HG03521 (cell line): Measurements from ENCODE around the gene RPUSD2.
A peak's percentile ranks its signal among the peaks of the same experiment; 100 is the strongest.
"Not testable (repeated sequence)": the region's sequence is repeated elsewhere in the genome, so short reads cannot be mapped to it uniquely, and the experiment has no call there.

Experiments
- ATAC-seq: cut with Tn5 transposase; IDR thresholded peaks from one replicate; pipeline ENCODE4 v1.9.1; 2021; ENCODE audit warnings: mild to moderate bottlenecking, moderate library complexity; ENCODE audit not compliant: unreplicated experiment

Gene RPUSD2

GRCh38 chr15:40564591-40565332 lies 4.3 kb upstream of the RPUSD2 start, which contains the start of gene CCDC32:
Gene CCDC32, minus strand, starts transcription at chr15:40565042. Its CDS starts 2,027 bp downstream, at chr15:40563015.
- peak; percentile 94 for ATAC-seq

DNA sequence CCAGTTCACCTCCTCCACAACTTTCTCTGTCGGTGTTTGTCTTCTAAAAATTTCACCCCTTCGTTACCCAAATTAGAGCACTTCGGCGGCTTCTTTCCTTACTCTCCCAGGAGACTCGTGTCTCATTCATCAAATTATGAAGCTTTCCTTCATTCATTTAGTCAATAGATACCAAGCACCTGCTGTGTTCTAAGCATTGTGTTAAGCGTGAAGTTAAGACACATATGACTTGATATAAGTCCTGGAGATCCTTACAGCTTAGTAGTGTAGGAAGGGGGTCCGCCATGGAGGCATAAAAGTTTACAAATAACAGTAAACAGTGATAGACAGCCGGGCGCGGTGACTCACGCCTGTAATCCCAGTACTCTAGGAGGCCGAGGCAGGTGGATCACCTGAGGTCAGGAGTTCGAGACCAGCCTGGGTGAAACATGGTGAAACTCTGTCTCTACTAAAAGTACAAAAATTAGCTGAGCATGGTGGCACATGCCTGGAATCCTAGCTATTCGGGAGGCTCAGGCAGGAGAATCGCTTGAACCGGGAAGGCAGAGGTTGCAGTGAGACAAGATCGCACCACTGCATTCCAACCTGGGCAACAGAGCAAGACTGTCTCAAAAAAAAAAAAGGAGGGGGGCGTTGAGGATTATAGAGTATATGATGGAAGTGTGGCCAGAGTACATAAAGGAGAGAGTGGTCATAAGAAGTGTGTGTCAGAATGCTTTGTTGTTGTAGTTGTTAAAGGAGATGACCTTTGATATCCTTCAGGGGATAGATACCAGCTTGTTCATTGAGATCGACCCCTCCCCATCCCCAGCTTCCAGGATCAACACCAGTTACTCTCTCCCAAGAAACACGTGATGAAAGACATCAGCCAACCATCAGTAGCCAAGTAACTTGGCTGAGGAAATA lies 3.5 kb upstream of the RPUSD2 start:
- ATAC-seq: no peak

- ATAC-seq: no peak
These were observed 2.0 kb upstream of the RPUSD2 start for GRCh38 chr15:40567111-40567510.

DNA sequence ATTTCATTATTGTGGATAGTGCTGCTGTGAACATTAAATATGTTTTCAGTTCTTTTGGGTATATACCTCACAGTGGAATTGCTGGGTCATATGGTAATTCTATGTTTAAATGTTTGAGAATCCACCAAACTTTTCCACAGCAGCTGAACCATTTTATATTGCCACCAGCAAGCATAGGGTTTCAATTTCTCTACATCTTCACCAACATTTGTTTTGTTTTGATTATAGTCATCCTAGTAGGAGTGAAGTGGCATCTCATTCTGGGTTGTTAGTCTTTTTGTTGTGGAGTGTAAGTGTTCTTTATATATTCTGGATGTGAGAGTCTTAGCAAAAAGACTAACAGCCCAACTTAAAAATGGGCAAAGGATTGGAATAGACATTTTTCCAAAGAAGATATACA lies 6.0 kb downstream of the RPUSD2 start:
- ATAC-seq: no peak

GRCh38 chr15:40576914-40577313 lies 7.8 kb downstream of the RPUSD2 start:
- ATAC-seq: not testable (repeated sequence)

GRCh38 chr15:40578892-40579291 lies 9.8 kb downstream of the RPUSD2 start:
- no peak for ATAC-seq

- ATAC-seq: not testable (repeated sequence)
These were observed 12.7 kb downstream of the RPUSD2 start for GRCh38 chr15:40581796-40582195.

DNA sequence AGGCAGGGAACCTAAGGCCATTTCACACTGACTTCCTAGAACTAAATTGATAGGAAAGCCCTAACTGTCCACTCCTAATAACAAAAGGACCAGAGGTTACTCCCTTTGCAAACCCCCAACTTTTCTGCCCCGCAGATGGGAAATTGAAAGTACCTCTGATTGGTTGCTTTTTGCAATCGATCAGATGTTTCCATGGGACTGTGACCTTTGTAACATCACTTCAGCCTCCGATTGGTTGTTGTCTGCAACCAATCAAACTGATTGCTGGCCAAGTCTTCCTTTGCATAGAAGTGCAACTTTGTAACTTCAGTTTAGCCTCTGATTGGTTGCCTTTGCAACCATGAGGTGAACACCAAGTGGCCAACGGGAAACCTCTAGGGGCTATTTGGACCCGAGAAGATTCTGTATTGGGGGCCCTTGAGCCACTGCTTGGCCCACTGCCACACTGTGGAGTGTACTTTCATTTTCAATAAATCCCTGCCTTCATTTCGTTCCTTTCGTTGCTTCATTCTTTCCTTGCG lies 13.7 kb downstream of the RPUSD2 start:
- no peak for ATAC-seq

GRCh38 chr15:40584191-40584590 lies 15.1 kb downstream of the RPUSD2 start:
- no peak for ATAC-seq

DNA sequence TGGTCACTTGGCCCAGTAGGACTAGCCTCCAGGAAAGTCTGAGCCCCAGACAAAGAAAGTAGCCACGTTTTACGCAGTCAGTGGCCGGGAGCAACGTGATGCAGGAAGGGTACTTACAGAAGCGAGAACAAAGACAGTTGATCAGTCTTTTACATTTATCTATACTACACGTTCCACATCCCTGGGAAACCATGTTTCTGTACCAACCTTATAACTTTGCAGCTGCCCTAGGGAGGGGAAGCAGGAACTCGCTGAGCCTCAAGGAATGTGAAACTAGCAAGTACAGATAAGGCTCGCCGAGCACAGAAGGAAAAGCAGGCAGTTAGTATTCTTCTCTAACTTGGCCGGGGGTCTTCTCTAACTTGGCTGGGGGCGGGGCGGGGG lies 21.6 kb downstream of the RPUSD2 start:
- ATAC-seq: no peak

GRCh38 chr15:40591389-40591788 lies 22.3 kb downstream of the RPUSD2 start:
- ATAC-seq: no peak

- ATAC-seq: no peak
These were observed 24.1 kb downstream of the RPUSD2 start for GRCh38 chr15:40593165-40593564.

DNA sequence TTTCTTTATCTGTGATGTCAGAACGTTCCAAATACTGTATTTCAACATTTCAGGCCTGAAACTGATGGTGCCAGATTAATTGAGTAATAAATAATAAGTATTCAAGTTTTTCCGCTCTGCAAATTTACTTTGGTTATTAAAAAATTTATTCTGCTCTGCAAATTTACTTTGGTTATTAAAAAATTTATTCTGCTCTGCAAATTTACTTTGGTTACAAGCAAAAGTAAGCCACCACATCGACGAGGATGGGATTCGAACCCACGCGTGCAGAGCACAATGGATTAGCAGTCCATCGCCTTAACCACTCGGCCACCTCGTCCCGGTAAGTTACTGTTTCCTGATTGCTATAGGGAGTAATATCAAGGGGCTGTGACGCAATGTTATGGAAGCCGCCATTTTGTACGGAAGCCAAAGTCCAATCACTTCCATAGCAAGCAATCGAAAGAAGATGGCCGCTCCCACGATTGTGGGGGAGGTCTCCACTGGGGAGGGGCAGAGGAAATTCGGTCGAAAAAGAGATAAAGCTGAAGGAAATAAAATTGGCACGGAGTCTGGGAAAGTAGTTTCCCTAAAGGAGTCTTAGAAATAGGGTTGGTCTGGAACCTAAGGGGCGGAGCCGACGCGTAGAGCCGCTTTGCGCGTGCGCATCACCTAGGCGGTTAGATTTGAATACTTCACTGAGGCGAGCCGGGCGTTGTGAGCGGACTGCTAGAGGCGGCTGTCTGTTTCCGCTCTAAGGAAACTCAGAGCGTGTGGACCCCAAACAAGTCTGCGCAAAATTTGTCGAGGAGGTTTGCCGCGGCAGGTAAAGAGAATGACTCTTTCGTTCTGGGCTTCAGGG lies 24.7 kb downstream of the RPUSD2 start, which contains the start of gene KNL1:
Gene KNL1 (plus strand): TSS at position 662 of the 841 bp plus-strand sequence. CDS start 8,683 bp downstream, outside the sequence.
- ATAC-seq: peak; percentile 61

DNA sequence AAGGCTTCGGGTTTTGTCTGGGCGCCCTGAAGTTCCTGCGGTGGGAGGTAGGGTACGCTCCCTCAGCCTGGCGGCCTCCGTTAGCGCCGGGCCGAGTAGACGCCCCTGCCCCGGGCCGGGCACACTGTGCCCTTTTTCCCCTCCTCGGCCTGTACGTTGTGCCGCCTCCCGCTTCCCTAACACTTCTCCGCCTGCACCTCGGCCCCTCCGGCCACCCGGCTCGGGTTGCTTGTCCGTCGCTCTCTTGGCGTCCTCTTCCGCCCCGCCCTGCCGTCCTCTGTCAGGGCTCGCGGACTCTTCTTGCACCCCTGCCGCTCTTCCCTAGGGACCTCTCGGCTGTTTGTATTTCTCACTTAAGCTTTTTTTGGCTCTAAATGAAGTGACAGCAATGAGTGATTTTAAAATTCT lies 25.3 kb downstream of the RPUSD2 start:
- peak; percentile 35 for ATAC-seq

GRCh38 chr15:40595219-40595618 lies 26.1 kb downstream of the RPUSD2 start:
- ATAC-seq: no peak

GRCh38 chr15:40595773-40596172 lies 26.7 kb downstream of the RPUSD2 start:
- ATAC-seq: no peak

DNA sequence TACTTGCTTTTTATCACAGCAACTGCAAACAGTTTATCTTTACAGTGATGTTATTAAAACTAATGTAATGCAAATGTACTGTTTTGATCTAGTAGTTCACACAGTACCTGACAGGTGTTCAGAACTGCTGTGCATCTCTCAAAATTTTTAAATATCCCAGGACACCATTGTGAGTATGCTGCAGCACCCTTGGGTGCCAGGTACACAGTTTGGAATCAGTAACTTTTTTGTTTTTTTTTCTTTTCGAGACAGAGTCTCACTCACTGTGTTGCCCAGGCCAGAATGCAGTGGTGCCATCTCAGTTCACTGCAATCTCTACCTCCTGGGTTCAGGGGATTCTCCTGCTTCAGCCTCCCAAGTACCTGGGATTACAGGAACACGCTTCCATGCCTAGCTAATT lies 27.9 kb downstream of the RPUSD2 start:
- no peak for ATAC-seq

DNA sequence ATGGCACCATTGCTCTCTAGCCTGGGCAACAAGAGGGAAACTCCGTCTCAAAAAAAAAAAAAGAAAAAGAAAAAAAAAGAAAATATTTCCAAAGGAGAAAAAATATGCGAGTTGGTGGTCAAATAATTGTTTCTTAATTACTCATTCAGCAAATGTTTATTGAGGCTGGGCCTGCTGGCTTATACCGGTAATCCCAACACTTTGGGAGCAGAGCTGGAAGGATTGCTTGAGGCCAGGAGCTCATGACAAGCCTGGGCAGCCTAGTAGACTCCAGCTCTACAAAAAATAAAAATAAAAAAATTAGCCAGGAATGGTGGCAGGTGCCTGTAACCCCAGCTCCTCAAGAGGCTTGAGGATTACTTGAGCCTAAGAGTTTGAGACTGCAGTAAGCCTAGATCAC lies 29.0 kb downstream of the RPUSD2 start:
- no peak for ATAC-seq

GRCh38 chr15:40598672-40599071 lies 29.6 kb downstream of the RPUSD2 start:
- no peak for ATAC-seq

DNA sequence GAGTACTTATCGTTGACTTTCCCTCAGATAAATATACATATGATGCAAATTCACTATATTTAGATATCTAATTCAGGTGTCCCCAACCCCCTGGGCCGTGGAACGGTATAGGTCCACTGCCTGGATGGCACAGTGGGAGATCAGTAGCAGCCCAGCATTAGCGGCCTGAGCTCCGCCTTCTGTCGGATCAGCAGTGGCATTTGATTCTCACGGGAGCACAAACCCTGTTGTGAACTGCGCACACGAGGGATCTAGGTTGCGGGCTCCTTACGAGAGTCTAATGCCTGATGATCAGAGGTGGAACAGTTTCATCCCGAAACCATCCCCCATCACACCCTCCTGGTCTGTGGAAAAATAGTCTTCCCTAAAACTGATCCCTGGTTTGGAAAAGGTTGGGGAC lies 31.9 kb downstream of the RPUSD2 start:
- no peak for ATAC-seq

DNA sequence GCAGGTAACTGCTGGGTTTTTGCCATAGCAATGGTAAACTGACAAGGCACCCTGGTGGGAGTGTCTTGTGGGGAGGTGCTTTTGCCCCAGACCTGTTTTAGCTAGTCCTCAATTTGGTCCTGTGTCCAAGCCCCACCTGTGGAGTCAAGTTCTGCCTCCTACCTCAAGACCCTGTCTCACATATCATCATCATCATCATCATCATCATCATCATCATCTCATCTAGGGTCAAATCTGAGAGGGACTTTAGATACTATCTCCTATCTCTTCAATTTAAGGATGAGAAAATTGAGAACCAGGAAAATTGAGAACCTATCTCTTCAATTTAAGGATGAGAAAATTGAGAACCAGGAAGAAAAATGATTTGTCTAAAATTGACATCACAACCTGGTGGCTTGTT lies 34.8 kb downstream of the RPUSD2 start:
- no peak for ATAC-seq
